Measurements from ENCODE around the gene TIMP2. TPM values are rescaled to one million over a fixed set of nuclear protein-coding genes. Genes with fewer than 3 reads are reported as not detected.

The TIMP2 gene
- polyA plus RNA-seq, 1 donor from 2014 or later, result 25.6 TPM

- Histone ChIP-seq H3K27ac (ENCODE audit: low read length) (no peak overlapping the region), H3K9me3 (ENCODE audit: low read length) (no peaks in the 10 kb centered on the region), H3K79me2 (replicated peaks; ENCODE audit: insufficient read depth, low read length) (no peaks in the 10 kb centered on the region), H3K4me2 (ENCODE audit: low read length) (no peak overlapping the region), H3K9me2 (ENCODE audit: insufficient read depth, low read length) (no peaks in the 10 kb centered on the region), H4K20me1 (ENCODE audit: insufficient read depth) (no peaks in the 10 kb centered on the region), H3K9ac (ENCODE audit: low read length) (no peak overlapping the region), H2AFZ (ENCODE audit: low read depth, low read length) (no peak overlapping the region), H3K27me3 (ENCODE audit: insufficient read depth, low read depth, low read length) (no peaks in the 10 kb centered on the region), H3F3A (ENCODE audit: insufficient read depth, low read length, poor library complexity, severe bottlenecking) (no peaks in the 10 kb centered on the region), H3K4me3 (ENCODE audit: low read length) (no peak overlapping the region), H3K36me3 (ENCODE audit: insufficient read depth, low read length) (no peaks in the 10 kb centered on the region)
- no peak for TF ChIP-seq MXI1 (conservative IDR thresholded peaks at IDR 0.05; ENCODE audit: poor library complexity, severe bottlenecking)
- no peak for TF ChIP-seq RAD21 (conservative IDR thresholded peaks at IDR 0.05)
- TF ChIP-seq SMC3 (conservative IDR thresholded peaks at IDR 0.05; ENCODE audit: poor library complexity), result no peak
- TF ChIP-seq TAF1 (IDR thresholded peaks at IDR 0.05; ENCODE audit: low read depth), result no peak
- TF ChIP-seq CTCF (IDR thresholded peaks at IDR 0.05; ENCODE audit: poor library complexity, severe bottlenecking), result no peak
- TF ChIP-seq POLR2AphosphoS5 (IDR thresholded peaks at IDR 0.05), result no peak
- no peak for TF ChIP-seq EZH2 (IDR thresholded peaks at IDR 0.05; ENCODE audit: borderline replicate concordance, insufficient read depth, low read length, poor library complexity, severe bottlenecking)
Measured at GRCh38 chr17:78832541-78832810, 92.7 kb downstream of the TIMP2 start.

- Histone ChIP-seq H3K4me2 (ENCODE audit: low read length) (no peak overlapping the region), H3K9ac (ENCODE audit: low read length) (no peak overlapping the region), H3K9me3 (ENCODE audit: low read length) (no peaks in the 10 kb centered on the region), H3K79me2 (replicated peaks; ENCODE audit: insufficient read depth, low read length) (no peaks in the 10 kb centered on the region), H3K4me3 (ENCODE audit: low read length) (no peak overlapping the region), H3K36me3 (ENCODE audit: insufficient read depth, low read length) (no peaks in the 10 kb centered on the region), H3K27me3 (ENCODE audit: insufficient read depth, low read depth, low read length) (no peaks in the 10 kb centered on the region), H4K20me1 (ENCODE audit: insufficient read depth) (no peaks in the 10 kb centered on the region), H3K9me2 (ENCODE audit: insufficient read depth, low read length) (no peaks in the 10 kb centered on the region), H3F3A (ENCODE audit: insufficient read depth, low read length, poor library complexity, severe bottlenecking) (no peaks in the 10 kb centered on the region), H3K27ac (ENCODE audit: low read length) (no peak overlapping the region), H2AFZ (ENCODE audit: low read depth, low read length) (no peak overlapping the region)
- no peak for TF ChIP-seq CTCF (IDR thresholded peaks at IDR 0.05; ENCODE audit: poor library complexity, severe bottlenecking)
- TF ChIP-seq EZH2 (IDR thresholded peaks at IDR 0.05; ENCODE audit: borderline replicate concordance, insufficient read depth, low read length, poor library complexity, severe bottlenecking), result no peak
- TF ChIP-seq MXI1 (conservative IDR thresholded peaks at IDR 0.05; ENCODE audit: poor library complexity, severe bottlenecking), result no peak
- TF ChIP-seq SMC3 (conservative IDR thresholded peaks at IDR 0.05; ENCODE audit: poor library complexity), result no peak
- no peak for TF ChIP-seq RAD21 (conservative IDR thresholded peaks at IDR 0.05)
- TF ChIP-seq POLR2AphosphoS5 (IDR thresholded peaks at IDR 0.05), result no peak
- TF ChIP-seq EP300 (conservative IDR thresholded peaks at IDR 0.05; ENCODE audit: poor library complexity, severe bottlenecking), result no peak
- TF ChIP-seq REST (IDR thresholded peaks at IDR 0.05; ENCODE audit: borderline replicate concordance), result no peak
- no peak for TF ChIP-seq TAF1 (IDR thresholded peaks at IDR 0.05; ENCODE audit: low read depth)
Measured at GRCh38 chr17:78831688-78832540, 93.3 kb downstream of the TIMP2 start.
